HG03378 (cell line): ENCODE results near the gene ATXN7L1.

Experiments used
- ATAC-seq: cut with Tn5 transposase; IDR thresholded peaks from one replicate; pipeline ENCODE4 v1.9.1; 2021; ENCODE audit warnings: mild to moderate bottlenecking, moderate library complexity; ENCODE audit not compliant: unreplicated experiment

Gene ATXN7L1

GRCh38 chr7:105756367-105756766 is 120.0 kb downstream of the ATXN7L1 start:
- no peak for ATAC-seq

GRCh38 chr7:105752671-105753275 is 123.6 kb downstream of the ATXN7L1 start:
- ATAC-seq = no peak

- ATAC-seq = no peak
Observed at GRCh38 chr7:105751054-105751453, 125.3 kb downstream of the ATXN7L1 start.

DNA sequence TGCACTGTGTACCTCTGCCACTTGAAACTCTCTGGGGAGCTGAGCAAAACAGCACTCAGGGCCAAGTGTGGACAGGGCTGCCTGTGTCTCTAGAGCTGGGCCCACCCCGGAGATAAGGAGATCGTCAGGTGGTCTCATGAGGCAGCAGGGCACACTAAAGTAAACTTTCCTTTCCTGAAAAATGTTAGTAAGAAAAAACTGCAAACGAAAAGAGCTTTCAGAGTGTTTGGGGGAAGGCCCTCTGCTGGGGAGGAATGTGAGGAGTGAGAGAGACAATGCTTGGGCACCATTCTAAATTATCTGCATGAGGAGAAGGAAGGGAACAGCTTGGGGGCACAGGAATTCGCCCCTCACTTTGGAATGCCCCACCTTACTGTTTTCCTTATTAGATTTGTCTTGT is 127.7 kb downstream of the ATXN7L1 start:
- no peak for ATAC-seq

GRCh38 chr7:105745681-105746330 is 130.6 kb downstream of the ATXN7L1 start:
- ATAC-seq = no peak

DNA sequence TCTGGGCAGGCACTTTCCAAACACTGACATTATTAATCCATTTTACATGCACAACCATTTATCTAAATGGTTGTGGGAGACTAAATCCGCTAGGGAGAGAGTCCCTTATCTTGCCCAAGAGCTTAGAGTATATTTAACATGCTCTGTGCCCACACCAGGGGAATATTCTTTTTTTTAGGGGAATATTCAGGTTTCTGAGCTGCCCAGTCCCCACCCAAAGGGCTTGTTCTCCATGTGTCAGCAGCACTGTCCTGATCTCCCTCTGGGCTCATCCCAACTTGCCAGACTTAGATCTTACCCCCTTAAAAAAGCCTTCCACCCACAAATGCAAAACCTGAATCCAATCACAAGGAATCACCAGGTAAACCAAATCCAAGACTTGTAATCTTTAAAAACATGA is 132.1 kb downstream of the ATXN7L1 start:
- ATAC-seq = no peak

DNA sequence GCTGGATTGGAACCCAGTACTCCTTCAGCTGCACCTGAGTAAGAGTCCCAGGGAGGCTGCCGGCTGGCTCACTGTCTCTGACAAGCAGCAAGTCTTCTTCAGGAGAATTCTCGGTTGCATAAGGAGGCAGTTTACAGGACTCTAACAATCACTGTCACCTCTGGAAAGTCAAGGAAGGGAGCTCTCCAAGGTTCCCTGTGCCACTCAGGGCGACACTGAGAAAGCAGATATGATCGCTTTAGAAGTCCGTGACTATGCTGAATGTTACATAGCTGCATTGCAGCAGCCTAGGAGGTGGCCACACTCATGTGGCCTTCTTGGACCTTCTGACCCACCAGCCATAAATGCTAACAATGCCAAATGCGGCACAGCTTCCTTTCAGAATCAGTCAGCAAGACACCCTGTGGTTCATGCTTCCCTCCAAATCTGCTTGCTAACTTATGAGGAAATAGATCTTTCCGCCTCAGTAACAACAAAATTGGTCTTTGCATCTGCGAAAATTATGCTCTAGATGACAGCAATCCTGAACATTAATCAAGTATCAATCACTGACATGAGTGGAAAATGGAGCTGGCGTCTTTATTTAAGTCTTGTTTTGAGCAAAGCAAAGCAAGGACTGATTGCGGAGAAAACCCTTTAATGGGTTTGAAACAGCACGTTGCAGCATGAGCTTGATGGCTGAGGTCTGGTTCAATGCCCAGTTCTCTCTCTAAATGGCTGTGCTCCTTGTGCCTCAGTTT is 132.9 kb downstream of the ATXN7L1 start:
- ATAC-seq = no peak

- no peak for ATAC-seq
Observed at GRCh38 chr7:105742787-105743186, 133.6 kb downstream of the ATXN7L1 start.

GRCh38 chr7:105741982-105742381 is 134.4 kb downstream of the ATXN7L1 start:
- no peak for ATAC-seq

- no peak for ATAC-seq
Observed at GRCh38 chr7:105738133-105738532, 138.3 kb downstream of the ATXN7L1 start.

GRCh38 chr7:105734233-105734632 is 142.2 kb downstream of the ATXN7L1 start:
- no peak for ATAC-seq

- ATAC-seq = no peak
Observed at GRCh38 chr7:105731042-105731441, 145.4 kb downstream of the ATXN7L1 start.

DNA sequence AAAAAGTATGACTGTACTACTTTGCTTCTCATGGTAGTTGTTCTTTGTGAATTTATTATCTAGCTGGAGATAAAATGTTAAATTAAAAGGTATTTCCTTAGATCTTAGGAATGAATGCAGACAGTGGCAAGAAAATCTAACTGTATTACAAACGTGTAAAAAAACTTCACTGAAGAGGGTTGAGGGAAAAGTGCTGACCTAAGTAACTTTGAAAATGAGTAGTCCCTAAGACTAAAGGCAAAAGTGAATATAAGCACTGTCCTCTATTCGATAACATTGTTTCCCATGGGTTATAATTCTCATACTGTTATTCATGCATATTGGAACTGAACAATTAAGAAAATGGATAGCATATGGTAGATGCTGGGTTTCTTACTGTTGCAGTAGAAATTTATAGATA is 148.4 kb downstream of the ATXN7L1 start:
- no peak for ATAC-seq

DNA sequence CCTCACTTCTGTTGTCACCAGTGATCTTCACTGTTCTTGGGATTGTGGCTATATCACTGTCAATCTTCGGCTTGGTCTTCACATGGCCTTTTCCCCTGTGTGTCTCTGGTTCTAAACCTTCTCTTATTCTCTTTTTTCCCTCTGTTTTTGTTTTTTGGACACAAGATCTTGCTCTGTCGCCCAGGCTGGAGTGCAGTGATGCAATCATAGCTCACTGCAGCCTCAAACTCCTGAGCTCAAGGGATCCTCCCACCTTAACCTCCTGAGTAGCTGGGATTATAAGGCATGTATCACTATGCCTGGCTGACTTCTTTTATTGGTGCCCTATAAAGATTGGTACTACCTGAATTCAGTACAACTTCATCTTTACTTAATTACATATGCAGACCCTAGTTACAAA is 151.7 kb downstream of the ATXN7L1 start:
- ATAC-seq = no peak

- ATAC-seq = no peak
Observed at GRCh38 chr7:105723572-105723971, 152.8 kb downstream of the ATXN7L1 start.

DNA sequence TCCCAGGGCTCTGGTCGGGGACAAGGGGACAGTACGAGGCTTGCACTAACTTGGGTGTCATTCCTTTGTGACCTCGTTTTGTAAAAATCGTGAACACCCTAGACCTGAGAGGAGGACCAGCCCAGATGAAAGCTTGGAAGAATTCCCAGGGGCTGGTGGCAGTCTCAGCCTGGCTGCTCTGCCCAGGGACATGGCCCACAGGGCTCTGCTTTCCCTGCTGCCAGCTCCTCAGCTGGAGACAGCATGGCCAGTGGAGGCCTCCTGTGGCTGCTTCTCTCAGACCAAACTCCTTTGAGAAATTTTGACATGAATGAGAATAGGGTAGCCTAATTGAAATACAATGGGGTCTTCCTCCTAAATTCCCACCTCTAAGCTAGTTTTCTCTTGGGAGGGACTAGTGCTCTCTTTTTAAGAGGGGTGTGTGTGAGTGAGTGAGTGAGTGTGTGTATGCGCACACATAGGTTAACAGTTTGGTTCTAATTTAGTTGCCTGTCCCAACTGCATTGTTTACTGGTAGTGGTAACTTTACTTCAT is 154.8 kb downstream of the ATXN7L1 start:
- no peak for ATAC-seq

DNA sequence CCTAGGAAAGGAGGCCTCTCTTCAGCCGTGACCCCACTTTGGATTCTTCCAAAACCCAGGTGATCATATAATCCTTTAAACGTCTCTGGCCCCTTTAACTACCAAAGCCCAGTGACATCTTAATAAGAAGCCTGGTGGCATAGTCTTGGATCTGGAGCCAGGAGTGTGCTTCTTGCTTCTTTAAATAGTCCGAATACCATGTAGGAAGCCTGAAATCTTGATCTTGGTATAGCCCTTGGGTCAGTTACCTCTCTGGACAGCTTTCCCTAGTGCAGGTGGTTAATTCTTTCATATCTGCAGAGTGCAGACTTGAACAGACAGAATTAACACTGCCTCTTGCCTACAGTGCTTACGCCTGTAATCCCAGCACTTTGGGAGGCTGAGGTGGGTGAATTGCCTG is 156.5 kb downstream of the ATXN7L1 start:
- no peak for ATAC-seq

- no peak for ATAC-seq
Observed at GRCh38 chr7:105719395-105719794, 157.0 kb downstream of the ATXN7L1 start.

GRCh38 chr7:105718511-105718925 is 157.9 kb downstream of the ATXN7L1 start:
- no peak for ATAC-seq

DNA sequence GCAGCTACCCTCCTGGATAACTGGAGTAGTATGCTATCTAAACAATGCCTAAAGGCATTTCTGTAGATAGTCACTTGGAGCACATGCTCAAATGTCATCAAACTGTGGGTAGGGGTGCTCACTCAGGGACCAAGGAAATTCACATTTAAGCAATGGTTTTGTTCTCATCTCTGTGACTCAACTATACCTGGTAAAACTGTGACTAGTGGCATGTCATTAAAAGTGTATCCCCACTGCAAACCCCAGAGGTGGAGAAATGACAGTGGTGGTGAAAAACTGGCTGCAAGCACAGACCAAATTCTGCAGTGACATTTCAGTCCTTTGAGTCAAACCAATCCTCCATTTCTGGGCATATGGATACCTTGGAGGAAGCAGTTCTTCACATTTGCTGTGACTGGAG is 160.9 kb downstream of the ATXN7L1 start:
- no peak for ATAC-seq

DNA sequence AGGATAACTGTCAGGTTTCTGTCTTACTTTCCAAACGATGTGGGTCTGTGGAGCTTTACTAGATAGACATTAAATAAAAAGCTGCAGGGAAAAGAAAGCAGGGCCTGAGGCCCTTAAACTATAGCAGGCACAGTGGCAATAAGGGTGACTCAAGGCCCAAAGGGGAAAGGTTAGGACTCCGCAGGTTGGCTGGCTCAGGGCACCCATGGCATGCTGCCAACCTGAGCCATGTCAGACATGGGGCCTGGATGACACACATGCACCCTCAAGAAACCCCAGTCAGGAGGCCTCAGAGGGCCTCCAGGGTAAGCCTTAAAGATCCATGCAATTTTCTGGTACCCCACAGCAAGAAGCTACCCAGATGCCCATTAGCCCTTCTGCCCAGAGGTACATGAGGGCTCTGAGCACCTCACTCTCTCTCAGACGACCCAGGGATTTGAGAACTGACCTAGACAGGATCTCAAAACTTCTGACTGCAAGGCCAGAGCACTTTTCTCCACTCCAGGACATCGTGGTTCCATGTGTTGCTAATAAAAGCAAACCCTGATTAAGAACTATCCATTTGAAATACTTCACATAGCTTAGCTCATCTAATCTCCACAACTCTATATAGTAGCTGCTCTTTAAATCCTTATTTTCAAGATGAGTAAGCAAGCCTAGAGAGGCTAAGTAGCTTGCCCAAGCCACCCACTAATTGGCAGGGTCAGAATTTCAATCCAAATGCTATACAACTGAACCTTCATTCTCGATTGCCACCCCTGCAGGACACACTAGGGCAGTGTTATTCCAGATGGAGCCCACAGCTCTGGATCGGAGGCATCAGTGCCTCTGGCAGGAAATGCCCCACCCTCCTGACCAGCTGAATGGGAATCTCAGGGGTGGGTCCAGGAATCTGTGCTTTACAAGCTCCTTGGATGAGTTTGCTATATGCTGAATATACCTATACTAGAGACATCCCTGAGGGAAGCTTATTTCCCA is 162.6 kb downstream of the ATXN7L1 start:
- ATAC-seq = no peak
